OCI-LY1 (cell line): ENCODE results near the gene SMARCC2.

Experiments
- EZH2 ChIP-seq: fragments of 200-600 bp; sonication (generic), shearing (Covaris generic); IDR thresholded peaks from 2 replicates; pipeline ENCODE4 v1.8.0; 2017; ENCODE audit warnings: borderline replicate concordance, mixed run types, mild to moderate bottlenecking, antibody characterized with exemption, low read length, moderate library complexity, mixed read lengths
- TF ChIP-seq, protein P1 (sequence below): fragments of 200-600 bp; sonication (generic), shearing (Covaris generic); IDR thresholded peaks from 2 replicates; pipeline ENCODE4 v1.5.1; 2017; ENCODE audit warnings: mild to moderate bottlenecking, antibody characterized with exemption, low read length, moderate library complexity, mixed read lengths

DNA sequence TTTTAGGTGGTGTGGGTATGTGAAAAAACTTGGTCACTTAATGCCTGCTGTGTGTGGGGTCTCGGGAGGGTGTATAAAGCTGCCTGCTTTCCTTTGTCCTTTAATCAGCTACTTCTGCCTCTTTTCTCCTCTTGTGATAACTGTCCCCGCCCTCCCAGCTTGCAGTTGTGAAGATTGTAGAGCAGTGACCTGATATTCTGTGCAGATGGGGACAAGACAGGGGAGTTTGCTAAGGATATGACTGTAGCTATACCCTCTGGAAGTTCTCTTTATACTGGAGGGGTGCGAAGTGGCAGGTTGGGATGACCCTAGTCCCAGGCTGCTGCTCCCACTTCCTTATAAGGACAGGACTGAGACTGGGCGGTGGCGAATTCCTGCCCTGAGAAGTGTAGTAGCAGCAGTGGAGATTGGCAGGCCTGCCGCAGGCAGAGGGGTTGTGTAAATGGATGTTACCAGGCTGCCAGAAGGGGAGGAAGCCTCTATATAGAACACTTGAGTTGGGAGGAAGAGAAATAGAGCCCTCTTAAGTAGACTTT is 30.3 kb downstream of the SMARCC2 start:
- no peak for TF ChIP-seq EZH2
- TF ChIP-seq, protein P1, sequence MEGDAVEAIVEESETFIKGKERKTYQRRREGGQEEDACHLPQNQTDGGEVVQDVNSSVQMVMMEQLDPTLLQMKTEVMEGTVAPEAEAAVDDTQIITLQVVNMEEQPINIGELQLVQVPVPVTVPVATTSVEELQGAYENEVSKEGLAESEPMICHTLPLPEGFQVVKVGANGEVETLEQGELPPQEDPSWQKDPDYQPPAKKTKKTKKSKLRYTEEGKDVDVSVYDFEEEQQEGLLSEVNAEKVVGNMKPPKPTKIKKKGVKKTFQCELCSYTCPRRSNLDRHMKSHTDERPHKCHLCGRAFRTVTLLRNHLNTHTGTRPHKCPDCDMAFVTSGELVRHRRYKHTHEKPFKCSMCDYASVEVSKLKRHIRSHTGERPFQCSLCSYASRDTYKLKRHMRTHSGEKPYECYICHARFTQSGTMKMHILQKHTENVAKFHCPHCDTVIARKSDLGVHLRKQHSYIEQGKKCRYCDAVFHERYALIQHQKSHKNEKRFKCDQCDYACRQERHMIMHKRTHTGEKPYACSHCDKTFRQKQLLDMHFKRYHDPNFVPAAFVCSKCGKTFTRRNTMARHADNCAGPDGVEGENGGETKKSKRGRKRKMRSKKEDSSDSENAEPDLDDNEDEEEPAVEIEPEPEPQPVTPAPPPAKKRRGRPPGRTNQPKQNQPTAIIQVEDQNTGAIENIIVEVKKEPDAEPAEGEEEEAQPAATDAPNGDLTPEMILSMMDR: no peak
